Measurements from ENCODE around the gene SMCR8.

SMCR8 gene

DNA sequence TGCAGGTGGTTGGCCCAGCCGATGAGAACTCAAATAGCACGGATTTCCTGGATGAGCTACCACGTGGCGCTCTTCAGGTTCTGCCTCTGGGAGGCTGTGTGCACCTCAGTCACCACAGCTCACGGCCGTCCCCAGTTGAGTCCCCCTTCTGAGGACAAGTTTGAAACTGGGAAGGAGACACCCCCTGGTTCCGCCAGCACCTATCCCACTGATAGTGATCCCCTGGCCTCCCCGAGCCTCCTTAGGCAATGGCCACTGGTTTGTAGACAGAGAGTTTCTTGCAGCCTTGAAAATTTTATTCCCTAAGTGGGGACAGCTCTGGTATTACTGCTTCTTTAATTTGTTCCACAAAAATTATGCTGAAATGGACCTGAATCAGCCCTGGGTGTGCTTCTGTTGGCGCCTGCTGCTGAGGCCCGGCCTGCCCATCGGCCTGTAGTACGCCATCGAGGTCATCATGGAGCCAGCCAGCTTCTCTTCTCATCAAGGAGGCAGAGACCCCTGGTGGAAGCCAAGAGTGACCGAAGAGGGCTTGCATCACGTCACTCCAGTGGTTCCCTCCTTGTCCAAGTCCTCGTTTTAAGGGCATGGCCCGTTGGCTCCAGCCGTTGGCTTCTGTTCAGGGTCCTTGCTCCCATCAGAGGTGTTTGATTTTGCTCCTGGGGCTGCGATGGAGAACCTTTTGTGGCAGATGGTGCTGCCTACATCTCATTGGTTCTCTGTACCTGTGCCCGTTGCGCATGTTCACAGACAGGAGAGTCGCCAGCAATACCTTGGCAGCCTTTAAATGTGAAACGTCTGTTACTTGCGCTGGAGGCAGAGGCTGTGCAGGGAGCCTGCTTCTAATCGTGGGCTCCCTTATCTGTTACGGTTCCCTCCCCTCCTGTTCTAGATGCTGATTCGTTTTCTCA is 9.3 kb downstream of the SMCR8 start:
- DNase-seq (ENCODE audit: low read depth), result no peak
- TF ChIP-seq CTCF (conservative IDR thresholded peaks at IDR 0.05; ENCODE audit: low read depth, low read length), result peak; percentile 6
- H3K4me3 ChIP-seq (ENCODE audit: low read depth, low read length), result no peak overlapping the region

- no peak for DNase-seq (ENCODE audit: low read depth)
- no peak for TF ChIP-seq CTCF (conservative IDR thresholded peaks at IDR 0.05; ENCODE audit: low read depth, low read length)
- H3K4me3 ChIP-seq (ENCODE audit: low read depth, low read length), result no peak overlapping the region
Measured at GRCh38 chr17:18326039-18326438, 10.9 kb downstream of the SMCR8 start.

- no peak for TF ChIP-seq CTCF (conservative IDR thresholded peaks at IDR 0.05; ENCODE audit: low read depth, low read length)
- no peak overlapping the region for H3K4me3 ChIP-seq (ENCODE audit: low read depth, low read length)
- DNase-seq (ENCODE audit: low read depth), result no peak
Measured at GRCh38 chr17:18326572-18326971, 11.5 kb downstream of the SMCR8 start.

GRCh38 chr17:18327093-18327492 is 12.0 kb downstream of the SMCR8 start:
- TF ChIP-seq CTCF (conservative IDR thresholded peaks at IDR 0.05; ENCODE audit: low read depth, low read length), result no peak
- no peak overlapping the region for H3K4me3 ChIP-seq (ENCODE audit: low read depth, low read length)
- no peak for DNase-seq (ENCODE audit: low read depth)

DNA sequence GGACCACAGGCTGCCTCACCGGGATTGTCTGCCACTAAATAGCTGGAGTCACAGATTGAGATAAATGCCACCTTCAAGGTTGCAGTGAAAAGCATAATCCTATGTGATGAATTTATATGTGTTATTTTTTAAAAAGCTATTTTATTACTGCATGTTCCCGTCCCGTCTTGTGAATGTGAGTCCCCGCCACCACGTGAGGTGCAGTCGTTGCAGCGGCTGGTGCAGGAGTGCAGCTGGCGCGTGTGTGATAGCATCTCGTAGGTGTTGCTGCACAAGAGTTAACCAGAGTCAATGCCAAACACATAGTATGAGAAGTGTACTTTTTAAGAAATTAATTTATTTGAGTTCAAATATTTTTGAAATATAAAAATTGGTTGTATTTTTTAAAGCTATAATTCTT is 12.5 kb downstream of the SMCR8 start:
- H3K4me3 ChIP-seq (ENCODE audit: low read depth, low read length), result no peak overlapping the region
- TF ChIP-seq CTCF (conservative IDR thresholded peaks at IDR 0.05; ENCODE audit: low read depth, low read length), result no peak
- no peak for DNase-seq (ENCODE audit: low read depth)

DNA sequence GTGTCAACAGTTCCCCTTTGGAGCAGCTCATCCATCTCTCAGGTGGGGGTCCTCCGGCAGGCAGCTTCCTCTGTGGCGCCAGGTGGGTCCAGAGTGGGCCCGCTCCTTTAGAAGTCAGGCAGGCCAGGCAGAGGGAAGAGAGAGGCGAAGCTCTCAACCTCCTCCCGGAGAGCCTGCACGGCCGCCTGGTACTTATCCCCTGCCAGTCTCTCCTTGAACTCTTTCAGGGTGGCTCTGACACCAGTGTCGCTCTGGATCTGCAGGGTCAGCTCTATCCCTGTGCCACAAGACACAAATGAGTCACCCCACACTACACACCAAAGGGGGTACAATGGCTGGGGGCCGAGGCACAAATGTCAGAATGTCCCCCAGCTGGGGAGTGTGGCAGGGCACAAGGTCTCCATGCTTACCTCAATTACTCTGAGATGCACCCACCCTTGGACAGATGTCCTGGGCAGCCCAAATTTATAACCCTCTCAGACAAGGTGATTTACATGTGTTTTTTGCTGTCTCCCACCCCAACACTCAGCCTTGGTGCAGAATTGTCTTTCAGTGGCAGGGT is 13.6 kb downstream of the SMCR8 start:
- no peak overlapping the region for H3K4me3 ChIP-seq (ENCODE audit: low read depth, low read length)
- no peak for TF ChIP-seq CTCF (conservative IDR thresholded peaks at IDR 0.05; ENCODE audit: low read depth, low read length)

More for the DNA sequence above, 13.6 kb downstream of the SMCR8 start:
- DNase-seq (ENCODE audit: low read depth), result no peak
